Measurements from ENCODE around the gene ZNF12. TPM values are rescaled to one million over a fixed set of nuclear protein-coding genes. Genes with fewer than 3 reads are reported as not detected.
"Not testable (repeated sequence)": the region's sequence is repeated elsewhere in the genome, so short reads cannot be mapped to it uniquely, and the experiment has no call there.

ZNF12 gene
- total and polyA plus RNA-seq, 8 donors: 3.9 to 222 (median 26.2) TPM

DNA sequence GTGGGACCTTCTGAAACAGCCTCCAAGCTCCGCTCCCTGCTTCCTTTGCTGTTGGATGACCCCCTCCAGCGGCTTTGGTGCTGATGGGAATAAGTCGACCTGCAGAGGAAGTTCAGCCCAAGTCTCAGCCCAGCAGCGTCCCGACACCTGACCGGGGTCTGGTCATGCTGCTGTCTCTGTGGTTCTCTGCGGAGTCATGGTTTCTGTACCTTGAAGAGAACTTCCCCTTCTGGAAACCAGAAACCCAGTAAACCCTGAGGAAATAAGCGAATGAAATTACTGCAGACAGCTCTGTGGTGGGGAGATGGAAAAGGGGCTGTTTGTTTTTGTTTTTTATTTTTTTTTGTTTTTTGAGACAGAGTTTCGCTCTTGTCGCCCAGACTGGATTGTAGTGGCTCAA, 18.3 kb upstream of the ZNF12 start:
- Histone ChIP-seq H3K4me1 (peaks cover 0 to 7% (median 2%) of the 10 kb centered on the region in 4 donors), H3K9me3 (no peaks in the 10 kb centered on the region), H3K36me3 (no peaks in the 10 kb centered on the region), H3K27ac (no peak overlapping the region), H3K27me3 (peaks cover 0 to 10% (median 0%) of the 10 kb centered on the region in 3 donors), H3K4me3 (no peak overlapping the region)
- intact Hi-C loops (cut with DNase I; ENCODE audit: low total_unique reads): no loop called here
- DNase-seq: peak in 1 of 2 donors; percentile 18
- 73 to 85% (median 80%) methylated on average over 10 of the region's 10 CpGs for WGBS, 5 donors
- no peak for TF ChIP-seq POLR2A (IDR thresholded peaks at IDR 0.05)
- TF ChIP-seq, protein P1, sequence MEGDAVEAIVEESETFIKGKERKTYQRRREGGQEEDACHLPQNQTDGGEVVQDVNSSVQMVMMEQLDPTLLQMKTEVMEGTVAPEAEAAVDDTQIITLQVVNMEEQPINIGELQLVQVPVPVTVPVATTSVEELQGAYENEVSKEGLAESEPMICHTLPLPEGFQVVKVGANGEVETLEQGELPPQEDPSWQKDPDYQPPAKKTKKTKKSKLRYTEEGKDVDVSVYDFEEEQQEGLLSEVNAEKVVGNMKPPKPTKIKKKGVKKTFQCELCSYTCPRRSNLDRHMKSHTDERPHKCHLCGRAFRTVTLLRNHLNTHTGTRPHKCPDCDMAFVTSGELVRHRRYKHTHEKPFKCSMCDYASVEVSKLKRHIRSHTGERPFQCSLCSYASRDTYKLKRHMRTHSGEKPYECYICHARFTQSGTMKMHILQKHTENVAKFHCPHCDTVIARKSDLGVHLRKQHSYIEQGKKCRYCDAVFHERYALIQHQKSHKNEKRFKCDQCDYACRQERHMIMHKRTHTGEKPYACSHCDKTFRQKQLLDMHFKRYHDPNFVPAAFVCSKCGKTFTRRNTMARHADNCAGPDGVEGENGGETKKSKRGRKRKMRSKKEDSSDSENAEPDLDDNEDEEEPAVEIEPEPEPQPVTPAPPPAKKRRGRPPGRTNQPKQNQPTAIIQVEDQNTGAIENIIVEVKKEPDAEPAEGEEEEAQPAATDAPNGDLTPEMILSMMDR (IDR thresholded peaks at IDR 0.05): no peak
- no peak for TF ChIP-seq EP300 (IDR thresholded peaks at IDR 0.05)
- TF ChIP-seq POLR2AphosphoS5 (IDR thresholded peaks at IDR 0.05): no peak

DNA sequence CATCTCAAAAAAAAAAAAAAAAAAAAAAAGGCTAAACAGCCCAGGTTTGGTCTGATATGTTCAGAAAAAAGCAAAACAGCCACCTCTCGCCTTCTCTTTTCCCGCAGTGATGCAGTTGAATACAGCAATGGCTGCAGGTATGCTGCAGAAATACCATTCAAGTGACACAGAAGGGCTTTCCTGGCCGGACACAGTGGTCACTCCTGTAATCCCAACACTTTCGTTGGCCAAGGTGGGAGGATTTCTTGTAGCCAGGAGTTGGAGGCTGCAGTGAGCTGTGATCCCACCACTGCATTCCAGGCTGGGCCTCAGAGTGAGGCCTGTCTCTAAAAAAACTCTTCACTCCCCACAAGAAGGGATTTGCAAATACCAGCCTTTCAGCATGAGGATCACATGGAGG, 17.6 kb upstream of the ZNF12 start:
- H3K36me3 ChIP-seq; H3K4me1 ChIP-seq; H3K4me3 ChIP-seq; H3K27ac ChIP-seq; DNase-seq; H3K9me3 ChIP-seq; intact Hi-C loops (cut with DNase I; ENCODE audit: low total_unique reads): not testable (repeated sequence)
- H3K27me3 ChIP-seq: peaks cover 0 to 10% (median 0%) of the 10 kb centered on the region in 3 donors
- 73 to 92% (median 85%) methylated on average over 4 of the region's 4 CpGs for WGBS, 5 donors

DNA sequence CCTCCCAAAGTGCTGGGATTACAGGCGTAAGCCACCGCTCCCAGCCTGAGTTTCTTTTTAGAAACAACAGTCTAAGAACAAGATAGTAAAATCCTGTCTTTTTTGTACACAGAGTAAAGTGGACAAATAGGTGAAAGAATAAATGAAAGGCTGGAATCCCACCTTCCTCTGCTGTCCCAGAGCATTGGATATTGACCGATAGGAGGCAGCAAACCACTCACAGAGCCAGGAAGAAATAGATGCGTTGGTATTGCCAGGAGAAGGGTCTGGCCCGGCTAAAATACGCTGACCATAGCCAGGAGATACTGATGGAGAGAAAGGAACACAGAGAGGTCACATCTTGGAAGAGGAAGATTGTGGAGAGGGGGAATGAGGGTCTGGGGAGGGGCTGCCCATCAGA, 11.4 kb upstream of the ZNF12 start:
- intact Hi-C loops (cut with DNase I; ENCODE audit: low total_unique reads): no loop called here

DNA sequence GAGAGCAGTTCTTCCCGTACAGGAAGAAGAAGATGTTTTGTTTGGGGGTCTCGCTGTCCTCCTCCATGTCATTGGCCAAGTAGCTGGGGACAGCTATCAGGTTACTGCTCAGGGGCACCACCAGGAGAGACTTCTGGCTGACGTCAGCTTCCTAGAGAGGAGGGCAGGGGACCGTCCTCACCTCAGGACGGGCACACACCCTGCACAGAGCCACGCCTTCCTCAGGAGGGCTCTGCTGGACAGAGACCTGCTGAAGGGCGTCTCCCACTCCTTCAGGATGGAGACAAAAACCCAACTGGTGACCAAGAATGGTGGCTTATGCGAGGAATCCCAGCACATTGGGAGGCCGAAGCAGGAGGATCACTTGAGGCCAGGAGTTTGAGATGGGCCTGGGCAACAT, 9.2 kb upstream of the ZNF12 start:
- H3K4me1 ChIP-seq; DNase-seq; intact Hi-C loops (cut with DNase I; ENCODE audit: low total_unique reads); H3K36me3 ChIP-seq; H3K27ac ChIP-seq; H3K4me3 ChIP-seq; H3K9me3 ChIP-seq: not testable (repeated sequence)
- 56 to 83% (median 72%) methylated on average over 4 to 9 of the region's 9 CpGs for WGBS, 5 donors
- peaks cover 0 to 17% (median 0%) of the 10 kb centered on the region in 3 donors for H3K27me3 ChIP-seq

More for the DNA sequence above, 11.4 kb upstream of the ZNF12 start:
- Histone ChIP-seq H3K36me3 (no peaks in the 10 kb centered on the region), H3K4me3 (no peak overlapping the region), H3K27ac (no peak overlapping the region), H3K4me1 (no peaks in the 10 kb centered on the region), H3K9me3 (no peaks in the 10 kb centered on the region), H3K27me3 (peaks cover 0 to 16% (median 0%) of the 10 kb centered on the region in 3 donors)
- WGBS, 5 donors: 47 to 62% (median 57%) methylated on average over 6 of the region's 6 CpGs
- DNase-seq: no peak
- TF ChIP-seq POLR2A (IDR thresholded peaks at IDR 0.05): no peak
- TF ChIP-seq POLR2AphosphoS5 (IDR thresholded peaks at IDR 0.05): no peak
- TF ChIP-seq, protein P1 (IDR thresholded peaks at IDR 0.05): no peak
- no peak for TF ChIP-seq EP300 (IDR thresholded peaks at IDR 0.05)

DNA sequence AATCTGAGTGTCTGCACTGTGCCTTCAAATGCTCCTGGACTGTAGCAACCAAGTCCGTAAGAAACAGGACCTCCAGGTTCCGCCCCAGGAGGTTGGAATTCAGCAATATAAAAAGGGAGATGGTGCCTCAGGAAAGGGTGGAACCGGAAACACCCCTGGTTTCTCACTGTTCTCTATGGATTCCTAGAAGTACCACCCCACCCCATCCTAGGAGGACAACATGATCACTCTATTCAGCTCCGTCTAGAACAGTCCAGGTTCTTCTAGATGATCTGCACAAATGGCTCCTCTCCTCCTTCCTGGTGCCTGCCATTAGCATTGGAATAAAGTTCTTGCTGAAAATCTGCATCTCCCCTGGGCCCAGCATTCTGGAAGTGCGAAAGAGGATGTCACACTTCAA, 7.6 kb upstream of the ZNF12 start:
- no peaks in the 10 kb centered on the region for H3K36me3 ChIP-seq
- intact Hi-C loops (cut with DNase I; ENCODE audit: low total_unique reads): no loop called here
- no peak overlapping the region for H3K27ac ChIP-seq
- H3K4me3 ChIP-seq: no peak overlapping the region
- 81 to 87% (median 87%) methylated on average over 5 of the region's 5 CpGs for WGBS, 5 donors
- DNase-seq: no peak
- no peak for TF ChIP-seq POLR2A (IDR thresholded peaks at IDR 0.05)
- TF ChIP-seq, protein P1 (IDR thresholded peaks at IDR 0.05): no peak
- no peak for TF ChIP-seq POLR2AphosphoS5 (IDR thresholded peaks at IDR 0.05)
- TF ChIP-seq EP300 (IDR thresholded peaks at IDR 0.05): no peak
- no peaks in the 10 kb centered on the region for H3K9me3 ChIP-seq
- H3K27me3 ChIP-seq: peaks cover 0 to 28% (median 7%) of the 10 kb centered on the region in 3 donors
- no peaks in the 10 kb centered on the region for H3K4me1 ChIP-seq

Measured in stomach (tissue), 9 donors.